ENCODE results near the gene PSD4.

PSD4 gene

GRCh38 chr2:113182471-113183260, 8.9 kb downstream of the PSD4 start:
- H3K4me3 Mint-ChIP-seq = no peak overlapping the region
- peaks cover 93% of the 10 kb centered on the region for H3K4me1 Mint-ChIP-seq (ENCODE audit: low read depth)
- no peaks in the 10 kb centered on the region for H3K27me3 Mint-ChIP-seq
- peak; percentile 28 for DNase-seq
- no peaks in the 10 kb centered on the region for H3K9me3 Mint-ChIP-seq
- peak overlapping the region; percentile 96 for H3K27ac Mint-ChIP-seq
- H3K36me3 Mint-ChIP-seq (ENCODE audit: low read depth) = peaks cover 96% of the 10 kb centered on the region

DNA sequence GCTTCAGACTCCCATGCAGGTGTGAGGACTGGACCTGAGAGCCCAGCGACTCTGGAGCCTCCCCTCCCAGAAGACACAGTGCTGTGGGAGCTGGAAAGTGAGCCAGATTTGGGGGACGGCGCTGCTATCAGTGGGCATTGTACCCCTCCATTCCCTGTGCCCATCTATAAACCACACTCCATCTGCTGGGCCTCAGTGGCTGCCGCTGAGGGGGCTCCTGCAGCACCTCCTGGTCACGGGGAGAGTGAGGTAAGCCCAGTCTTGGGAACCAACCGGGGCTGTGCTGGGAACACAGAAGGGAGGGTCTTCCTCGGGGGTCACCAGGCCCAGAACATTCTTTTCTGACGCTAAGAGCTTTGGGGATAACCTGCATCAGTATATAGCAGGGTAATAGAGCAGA, 9.5 kb downstream of the PSD4 start:
- H3K9me3 Mint-ChIP-seq = no peaks in the 10 kb centered on the region
- no peaks in the 10 kb centered on the region for H3K27me3 Mint-ChIP-seq
- peak overlapping the region; percentile 15 for H3K27ac Mint-ChIP-seq
- H3K4me3 Mint-ChIP-seq = no peak overlapping the region
- DNase-seq = no peak
- peaks cover 91% of the 10 kb centered on the region for H3K4me1 Mint-ChIP-seq (ENCODE audit: low read depth)
- H3K36me3 Mint-ChIP-seq (ENCODE audit: low read depth) = peaks cover 96% of the 10 kb centered on the region

DNA sequence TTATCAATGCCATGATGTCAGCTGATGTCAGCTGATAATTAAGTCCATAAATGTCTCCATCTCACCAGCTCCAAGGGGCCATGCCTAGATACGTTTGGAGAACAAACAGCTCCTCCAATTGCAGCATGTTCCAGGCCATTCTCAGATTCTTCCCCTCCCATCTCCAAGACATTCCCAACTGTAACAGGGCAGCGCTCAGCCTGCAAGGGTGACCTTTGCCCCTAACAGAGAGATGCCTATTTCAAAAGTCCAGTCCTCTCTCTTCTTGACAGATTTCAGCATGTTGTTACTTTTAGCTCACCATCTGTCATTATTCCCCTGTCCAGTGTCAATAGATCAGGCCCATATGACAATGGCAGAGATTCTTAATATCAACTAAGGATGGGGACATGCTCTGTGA, 9.9 kb downstream of the PSD4 start:
- Mint-ChIP-seq H3K27ac (peak overlapping the region; percentile 70), H3K27me3 (no peaks in the 10 kb centered on the region), H3K9me3 (no peaks in the 10 kb centered on the region), H3K4me3 (no peak overlapping the region), H3K4me1 (ENCODE audit: low read depth) (peaks cover 88% of the 10 kb centered on the region), H3K36me3 (ENCODE audit: low read depth) (peaks cover 94% of the 10 kb centered on the region)
- DNase-seq = no peak

DNA sequence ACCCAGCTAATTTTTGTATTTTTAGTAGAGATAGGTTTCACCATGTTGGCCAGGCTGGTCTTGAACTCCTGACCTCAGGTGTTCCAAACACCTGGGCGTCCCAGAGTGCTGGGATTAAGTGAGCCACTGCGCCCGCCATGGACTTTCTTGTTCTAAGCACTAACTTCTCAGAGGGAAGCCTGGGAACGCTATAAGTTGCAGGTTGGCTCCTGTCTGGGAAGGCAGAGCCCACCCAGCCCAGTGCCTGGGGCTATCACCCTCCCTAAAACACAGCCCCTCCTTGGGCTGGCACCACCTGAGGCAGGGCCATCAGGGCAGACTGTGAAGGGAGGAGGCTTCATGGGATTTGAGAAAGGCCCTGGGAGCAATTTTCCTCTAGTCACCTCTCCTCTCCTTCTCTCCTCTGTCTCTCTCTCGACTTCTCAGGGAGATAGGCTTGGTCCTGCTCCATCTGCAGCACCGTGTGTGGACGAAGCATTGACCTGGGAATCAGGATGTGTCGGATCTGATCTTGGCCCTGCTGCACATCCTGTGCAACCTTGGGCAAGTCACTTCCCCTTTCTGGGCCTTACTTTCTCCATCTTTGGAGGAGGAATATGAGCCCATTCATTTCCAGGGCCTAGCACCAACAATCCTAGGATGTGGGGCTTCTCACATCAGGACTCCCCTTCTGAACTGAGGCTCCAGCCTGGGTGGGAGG, 10.9 kb downstream of the PSD4 start:
- Mint-ChIP-seq H3K36me3 (ENCODE audit: low read depth) (peaks cover 93% of the 10 kb centered on the region), H3K27me3 (no peaks in the 10 kb centered on the region), H3K9me3 (no peaks in the 10 kb centered on the region), H3K4me1 (ENCODE audit: low read depth) (peaks cover 85% of the 10 kb centered on the region), H3K4me3 (peak overlapping the region; percentile 42), H3K27ac (peak overlapping the region; percentile 74)
- peak; percentile 28 for DNase-seq

DNA sequence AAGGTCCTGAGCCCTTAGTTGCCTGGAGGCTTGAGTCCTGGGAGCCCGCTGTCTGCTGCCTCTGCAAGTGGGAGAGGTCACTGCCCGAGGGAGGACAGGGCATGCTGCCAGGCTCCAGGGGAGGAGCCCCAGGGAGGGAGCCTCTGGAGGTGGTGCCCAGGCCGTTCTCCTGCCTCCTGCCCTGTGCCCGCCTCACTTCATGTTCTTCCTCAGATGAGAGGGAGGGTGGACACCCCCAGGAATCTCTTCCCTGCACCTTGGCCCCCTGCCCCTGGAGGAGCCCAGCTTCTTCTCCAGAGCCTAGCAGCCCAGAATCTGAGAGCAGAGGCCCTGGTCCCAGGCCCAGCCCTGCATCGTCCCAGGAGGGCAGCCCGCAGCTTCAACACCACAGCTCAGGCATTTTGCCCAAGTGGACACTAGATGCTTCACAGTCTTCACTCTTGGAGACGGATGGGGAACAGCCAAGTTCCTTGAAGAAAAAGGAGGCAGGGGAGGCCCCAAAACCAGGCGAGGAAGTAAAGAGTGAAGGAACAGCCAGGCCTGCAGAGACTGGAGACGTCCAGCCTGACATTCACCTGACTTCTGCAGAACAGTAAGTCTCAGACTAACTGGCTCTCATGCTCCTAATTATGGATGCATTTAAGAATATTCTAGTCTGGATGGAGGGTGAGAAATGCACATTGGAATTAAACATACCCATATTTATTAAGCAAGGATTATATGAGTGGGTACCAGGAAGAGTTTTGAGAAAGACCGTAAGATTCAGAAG, 12.1 kb downstream of the PSD4 start:
- Mint-ChIP-seq H3K36me3 (ENCODE audit: low read depth) (peaks cover 93% of the 10 kb centered on the region), H3K27me3 (no peaks in the 10 kb centered on the region), H3K4me1 (ENCODE audit: low read depth) (peaks cover 80% of the 10 kb centered on the region), H3K9me3 (no peaks in the 10 kb centered on the region), H3K4me3 (no peak overlapping the region), H3K27ac (peak overlapping the region; percentile 74)
- DNase-seq = no peak

DNA sequence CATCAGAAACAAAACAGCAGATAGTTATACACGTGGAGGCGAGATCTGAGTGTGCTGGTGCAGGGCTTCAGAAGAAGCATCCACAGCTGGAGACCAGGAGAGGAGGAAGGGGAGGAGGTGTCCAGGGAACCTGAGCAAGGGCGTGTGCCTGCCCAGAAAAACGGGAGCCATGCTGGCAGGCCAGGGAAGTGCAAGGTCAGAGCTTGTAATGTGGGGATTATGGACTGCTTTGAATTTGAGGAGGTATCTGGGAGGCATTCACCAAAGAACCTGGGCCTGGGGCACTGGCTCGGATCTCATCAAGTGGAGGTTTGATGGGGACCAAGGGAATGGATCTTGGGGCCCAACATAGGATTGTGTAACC, 12.6 kb downstream of the PSD4 start:
- H3K4me1 Mint-ChIP-seq (ENCODE audit: low read depth) = peaks cover 75% of the 10 kb centered on the region
- H3K4me3 Mint-ChIP-seq = no peak overlapping the region
- DNase-seq = no peak
- H3K36me3 Mint-ChIP-seq (ENCODE audit: low read depth) = peaks cover 93% of the 10 kb centered on the region
- H3K27ac Mint-ChIP-seq = peak overlapping the region; percentile 74
- no peaks in the 10 kb centered on the region for H3K9me3 Mint-ChIP-seq
- no peaks in the 10 kb centered on the region for H3K27me3 Mint-ChIP-seq

DNA sequence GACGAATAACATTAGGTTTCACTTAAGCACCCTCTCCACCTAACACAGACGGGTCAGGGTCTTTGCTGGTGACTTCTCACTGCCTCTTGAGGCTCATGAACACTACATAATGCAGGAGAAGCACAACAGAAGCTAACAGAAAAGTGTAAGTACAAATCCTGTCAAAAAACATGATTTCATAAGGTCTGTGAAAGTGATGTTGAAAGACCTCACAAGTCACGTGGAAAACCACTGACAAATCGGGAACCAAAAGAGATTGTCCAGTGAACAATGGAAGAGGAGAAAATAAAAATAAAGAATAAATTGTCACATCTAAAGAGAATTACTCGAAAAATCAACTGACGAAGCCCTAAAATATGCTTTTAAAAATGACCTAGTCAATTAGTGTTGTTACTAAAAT, 14.0 kb downstream of the PSD4 start:
- Mint-ChIP-seq H3K27ac (peak overlapping the region; percentile 74), H3K27me3 (no peaks in the 10 kb centered on the region), H3K4me3 (no peak overlapping the region), H3K36me3 (ENCODE audit: low read depth) (peaks cover 90% of the 10 kb centered on the region), H3K9me3 (no peaks in the 10 kb centered on the region), H3K4me1 (ENCODE audit: low read depth) (peaks cover 61% of the 10 kb centered on the region)
- DNase-seq = no peak

- Mint-ChIP-seq H3K9me3 (no peaks in the 10 kb centered on the region), H3K27me3 (no peaks in the 10 kb centered on the region), H3K27ac (peak overlapping the region; percentile 87), H3K36me3 (ENCODE audit: low read depth) (peaks cover 93% of the 10 kb centered on the region), H3K4me3 (no peak overlapping the region), H3K4me1 (ENCODE audit: low read depth) (peaks cover 37% of the 10 kb centered on the region)
- no peak for DNase-seq
Measured at GRCh38 chr2:113190871-113191270, 17.1 kb downstream of the PSD4 start.

GRCh38 chr2:113192459-113193100, 18.8 kb downstream of the PSD4 start:
- Mint-ChIP-seq H3K9me3 (no peaks in the 10 kb centered on the region), H3K27me3 (no peaks in the 10 kb centered on the region), H3K27ac (peak overlapping the region; percentile 74), H3K4me1 (ENCODE audit: low read depth) (peaks cover 23% of the 10 kb centered on the region), H3K36me3 (ENCODE audit: low read depth) (peaks cover 93% of the 10 kb centered on the region), H3K4me3 (no peak overlapping the region)
- no peak for DNase-seq

GRCh38 chr2:113195923-113196501, 22.2 kb downstream of the PSD4 start:
- Mint-ChIP-seq H3K27ac (peak overlapping the region; percentile 36), H3K4me1 (ENCODE audit: low read depth) (peaks cover 5% of the 10 kb centered on the region), H3K36me3 (ENCODE audit: low read depth) (peaks cover 92% of the 10 kb centered on the region), H3K4me3 (no peak overlapping the region), H3K27me3 (no peaks in the 10 kb centered on the region), H3K9me3 (no peaks in the 10 kb centered on the region)
- DNase-seq = no peak

DNA sequence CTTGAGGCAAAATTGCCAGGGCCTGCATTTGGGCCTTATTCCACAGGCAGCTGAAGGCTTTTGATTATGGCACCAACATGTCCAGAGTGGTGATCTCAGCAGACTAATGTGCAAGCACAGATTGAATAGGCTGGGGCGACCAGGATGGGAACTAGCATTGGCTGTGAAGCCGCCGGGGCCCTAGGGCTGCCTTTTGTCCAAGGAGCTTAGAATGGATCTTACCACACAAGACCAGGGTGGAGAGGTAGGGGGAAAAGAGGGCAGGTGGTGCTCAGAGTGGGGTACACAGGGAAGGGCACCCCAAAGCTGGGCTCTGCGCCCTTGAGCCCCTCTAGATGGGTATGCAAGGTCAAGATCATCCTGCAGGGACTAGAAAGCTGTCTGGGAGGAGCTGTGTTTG, 23.1 kb downstream of the PSD4 start:
- peaks cover 93% of the 10 kb centered on the region for H3K36me3 Mint-ChIP-seq (ENCODE audit: low read depth)
- no peaks in the 10 kb centered on the region for H3K27me3 Mint-ChIP-seq
- H3K9me3 Mint-ChIP-seq = no peaks in the 10 kb centered on the region
- no peak overlapping the region for H3K4me3 Mint-ChIP-seq
- peaks cover 5% of the 10 kb centered on the region for H3K4me1 Mint-ChIP-seq (ENCODE audit: low read depth)
- peak overlapping the region; percentile 36 for H3K27ac Mint-ChIP-seq
- no peak for DNase-seq

- H3K27me3 Mint-ChIP-seq = no peaks in the 10 kb centered on the region
- H3K36me3 Mint-ChIP-seq (ENCODE audit: low read depth) = peaks cover 93% of the 10 kb centered on the region
Measured at GRCh38 chr2:113197347-113198047, 23.7 kb downstream of the PSD4 start.

GRCh38 chr2:113198048-113198789, 24.4 kb downstream of the PSD4 start:
- no peak for DNase-seq
- Mint-ChIP-seq H3K27me3 (no peaks in the 10 kb centered on the region), H3K27ac (no peak overlapping the region), H3K4me1 (ENCODE audit: low read depth) (peaks cover 9% of the 10 kb centered on the region), H3K36me3 (ENCODE audit: low read depth) (peaks cover 93% of the 10 kb centered on the region), H3K4me3 (no peak overlapping the region), H3K9me3 (no peaks in the 10 kb centered on the region)

More at GRCh38 chr2:113197347-113198047, 23.7 kb downstream of the PSD4 start:
- H3K4me3 Mint-ChIP-seq = no peak overlapping the region
- H3K27ac Mint-ChIP-seq = peak overlapping the region; percentile 36
- H3K9me3 Mint-ChIP-seq = no peaks in the 10 kb centered on the region
- DNase-seq = no peak
- H3K4me1 Mint-ChIP-seq (ENCODE audit: low read depth) = peaks cover 5% of the 10 kb centered on the region
